GM20431 (cell line): ENCODE data around the gene CTSF.
"Not testable (repeated sequence)": the region's sequence is repeated elsewhere in the genome, so short reads cannot be mapped to it uniquely, and the experiment has no call there.

Experiments used
- in situ Hi-C: fragments of 300-500 bp; cut with MseI, MboI; formaldehyde crosslinking; loops from one replicate; pipeline ENCODE4 v1.15.0; 2020; ENCODE audit warnings: low sequenced_read_pairs; ENCODE audit not compliant: unreplicated experiment

The CTSF gene

DNA sequence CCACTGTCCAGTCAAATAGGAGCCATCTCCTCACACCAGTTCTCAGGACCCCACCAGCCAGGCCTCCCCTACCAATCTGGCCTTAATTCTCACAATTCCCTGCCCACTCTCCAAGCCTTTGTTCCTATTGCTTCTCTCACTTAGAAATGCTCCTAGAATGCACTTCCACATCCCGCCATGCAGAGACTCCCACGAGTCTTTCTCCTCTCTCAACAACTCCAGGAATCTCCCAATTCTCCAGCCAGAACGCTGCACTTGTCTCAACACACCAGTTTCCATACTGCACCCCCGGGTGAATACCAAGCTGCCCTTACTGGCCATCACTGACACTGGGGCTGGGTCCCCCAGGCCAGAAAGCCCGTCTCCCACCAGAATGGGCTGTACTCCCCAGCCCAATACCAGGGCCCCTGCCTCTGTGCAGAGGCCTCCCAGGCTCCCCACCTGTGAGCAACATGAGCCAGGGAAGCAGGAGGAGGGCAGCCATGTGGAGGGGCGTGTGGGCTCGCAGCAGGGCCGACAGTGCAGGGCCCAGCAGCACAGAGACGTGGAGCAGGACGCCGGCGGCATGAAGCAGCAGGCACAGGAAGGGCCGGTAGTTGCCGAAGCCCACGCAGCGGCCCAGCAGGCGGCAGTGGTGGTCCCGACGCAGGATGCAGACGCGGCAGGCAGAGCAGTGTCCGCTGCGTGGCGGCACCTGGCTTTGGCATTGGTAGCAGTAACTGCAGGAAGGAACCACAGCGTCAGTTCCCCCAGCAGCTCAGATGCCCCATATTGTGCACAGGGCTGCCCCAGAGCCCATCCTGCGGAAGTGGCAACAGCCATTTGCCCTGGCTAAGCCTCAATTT is 24.9 kb downstream of the CTSF start:
- in situ Hi-C loops: no loop called here

GRCh38 chr11:66542362-66542761 is 26.0 kb downstream of the CTSF start:
- in situ Hi-C loops: no loop called here

DNA sequence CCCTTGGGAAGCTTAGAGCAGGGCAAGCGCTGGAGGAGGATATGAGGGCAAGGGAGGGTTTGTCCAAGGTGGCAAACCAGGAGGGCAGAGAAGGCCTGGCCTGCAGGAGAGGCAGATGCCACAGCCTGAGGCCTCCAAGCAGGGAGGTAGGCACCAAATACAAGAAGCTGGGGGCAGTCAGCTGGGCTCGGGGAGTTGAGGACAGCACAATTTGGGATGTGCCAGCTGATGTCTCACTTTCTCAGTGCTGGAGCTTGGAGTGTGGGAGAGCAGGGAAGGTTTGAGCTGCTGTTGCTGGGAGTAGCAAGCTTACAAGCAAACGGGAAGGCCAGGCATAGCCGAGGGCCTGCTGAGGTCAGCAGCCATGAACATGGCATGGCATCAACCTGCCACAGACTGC is 26.5 kb downstream of the CTSF start:
- in situ Hi-C loops: no loop called here

GRCh38 chr11:66540598-66540997 is 27.8 kb downstream of the CTSF start:
- in situ Hi-C loops: not testable (repeated sequence)

GRCh38 chr11:66539870-66540213 is 28.6 kb downstream of the CTSF start:
- in situ Hi-C loops: no loop called here

DNA sequence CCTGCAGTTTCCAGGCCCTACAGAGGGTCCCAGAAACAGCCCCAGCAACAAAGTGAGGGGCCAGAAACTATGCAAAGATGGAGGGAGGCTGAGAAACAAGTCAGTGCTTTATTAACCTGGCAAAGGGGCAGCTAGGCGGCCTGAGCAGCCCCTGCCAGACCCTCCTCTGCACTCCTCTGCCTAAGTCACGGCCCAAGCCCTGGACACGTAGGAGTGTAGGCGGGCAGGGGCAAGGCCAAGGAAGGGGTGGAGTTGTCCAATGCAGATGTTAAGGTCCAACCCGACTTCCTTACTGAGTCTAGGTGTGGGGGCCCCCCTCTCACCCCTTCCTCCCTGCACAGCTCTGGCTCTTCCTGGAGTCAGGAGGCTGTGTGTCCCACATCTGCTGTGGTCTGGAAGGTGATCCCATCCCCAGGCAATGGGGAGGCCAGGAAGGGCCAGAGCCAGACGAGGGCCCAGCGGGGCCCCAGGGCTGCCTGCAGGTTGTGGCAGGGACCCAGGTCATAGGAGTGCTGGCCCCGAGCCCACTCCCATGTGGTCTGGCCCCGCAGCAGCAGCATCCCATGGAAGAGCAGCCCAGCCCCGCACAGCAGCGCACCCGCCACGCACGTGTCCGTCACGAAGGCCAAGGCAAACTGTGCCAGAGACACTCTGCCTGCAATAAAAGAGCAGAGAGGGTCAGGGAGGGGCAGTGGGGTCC is 29.1 kb downstream of the CTSF start:
- in situ Hi-C loops: no loop called here

GRCh38 chr11:66532784-66533183 is 35.6 kb downstream of the CTSF start:
- in situ Hi-C loops: no loop called here

DNA sequence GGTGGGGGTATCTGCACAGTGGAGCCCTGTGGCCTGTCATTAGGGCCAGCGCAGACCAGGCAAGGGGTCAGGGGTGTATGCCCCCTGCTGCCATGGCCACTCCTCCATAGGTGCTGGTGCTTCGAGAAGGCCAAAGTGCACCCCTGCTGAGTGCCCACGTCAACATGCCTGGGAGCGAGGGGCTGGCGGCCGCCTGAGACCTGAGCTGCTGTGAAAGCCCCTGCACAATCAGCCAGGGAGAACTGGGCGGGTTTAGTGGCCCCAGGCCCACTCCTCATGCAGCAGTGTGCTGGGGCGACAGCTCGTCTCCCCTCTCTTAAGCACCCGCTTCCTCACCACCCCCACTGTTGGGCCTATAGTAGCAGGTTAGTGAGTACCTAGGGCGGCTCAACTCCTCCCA is 36.6 kb downstream of the CTSF start:
- in situ Hi-C loops: no loop called here

- in situ Hi-C loops: no loop called here
These were observed 37.3 kb downstream of the CTSF start for GRCh38 chr11:66530927-66531709.

GRCh38 chr11:66529655-66530054 is 38.8 kb downstream of the CTSF start:
- in situ Hi-C loops: no loop called here

GRCh38 chr11:66529069-66529468 is 39.3 kb downstream of the CTSF start:
- in situ Hi-C loops: no loop called here

- in situ Hi-C loops: no loop called here
These were observed 43.9 kb downstream of the CTSF start for GRCh38 chr11:66524304-66525040.

DNA sequence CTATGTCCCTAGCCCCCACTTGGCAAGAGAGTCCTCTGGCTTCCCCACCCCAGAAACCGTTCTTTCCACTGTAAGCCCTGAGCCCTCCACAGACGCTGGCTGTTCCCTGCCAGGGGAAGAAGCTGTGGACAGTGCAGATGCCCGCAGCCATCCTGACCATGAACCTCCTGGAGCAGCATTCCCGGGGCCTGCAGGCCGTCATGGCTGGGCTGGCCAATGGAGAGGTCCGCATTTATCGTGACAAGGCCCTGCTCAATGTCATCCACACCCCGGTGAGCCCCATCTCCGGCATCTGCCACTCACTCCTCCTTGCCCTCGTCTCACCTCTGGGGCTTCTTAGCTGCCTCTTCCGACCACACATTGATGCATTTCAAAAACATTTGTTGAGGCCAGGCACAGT is 44.8 kb downstream of the CTSF start:
- in situ Hi-C loops: no loop called here
